ENCODE results near the gene GRIP2.
A peak's percentile ranks its signal among the peaks of the same experiment; 100 is the strongest.

The GRIP2 gene

GRCh38 chr3:14577897-14578296, 37.8 kb upstream of the GRIP2 start:
- ATAC-seq = 0 out of 3 replicates have a peak, but pooled peaks have one; percentile 15

GRCh38 chr3:14576163-14576562, 36.0 kb upstream of the GRIP2 start:
- no peak for ATAC-seq
- no peak for TF ChIP-seq BACH2 (CRISPR knock-in tag; IDR thresholded peaks at IDR 0.05; ENCODE audit: borderline replicate concordance)
- no peak for TF ChIP-seq PATZ1 (CRISPR knock-in tag; IDR thresholded peaks at IDR 0.05; ENCODE audit: borderline replicate concordance)
- TF ChIP-seq ZC3H10 (CRISPR knock-in tag; IDR thresholded peaks at IDR 0.05) = no peak
- TF ChIP-seq OSR1 (CRISPR knock-in tag; IDR thresholded peaks at IDR 0.05) = no peak

More at GRCh38 chr3:14577897-14578296, 37.8 kb upstream of the GRIP2 start:
- TF ChIP-seq ESRRG (CRISPR knock-in tag; IDR thresholded peaks at IDR 0.05) (no peak), TSHZ2 (CRISPR knock-in tag; IDR thresholded peaks at IDR 0.05) (no peak), TCF4 (CRISPR knock-in tag; IDR thresholded peaks at IDR 0.05; ENCODE audit: borderline replicate concordance) (no peak), ZFP3 (CRISPR knock-in tag; IDR thresholded peaks at IDR 0.05) (no peak), ARNTL (CRISPR knock-in tag; IDR thresholded peaks at IDR 0.05; ENCODE audit: borderline replicate concordance, low read depth) (no peak), ZNF70 (CRISPR knock-in tag; IDR thresholded peaks at IDR 0.05) (no peak)

- TF ChIP-seq ISL1 (CRISPR knock-in tag; IDR thresholded peaks at IDR 0.05) (no peak), ZNF565 (CRISPR knock-in tag; conservative IDR thresholded peaks at IDR 0.05; ENCODE audit: low read depth) (no peak), PPARA (CRISPR knock-in tag; IDR thresholded peaks at IDR 0.05; ENCODE audit: borderline replicate concordance) (no peak), TOX (CRISPR knock-in tag; IDR thresholded peaks at IDR 0.05; ENCODE audit: borderline replicate concordance) (no peak), CREB5 (CRISPR knock-in tag; IDR thresholded peaks at IDR 0.05; ENCODE audit: low read depth) (no peak), ZNF8 (CRISPR knock-in tag; IDR thresholded peaks at IDR 0.05) (no peak), ZFP30 (CRISPR knock-in tag; IDR thresholded peaks at IDR 0.05) (no peak), CSDC2 (CRISPR knock-in tag; IDR thresholded peaks at IDR 0.05) (no peak), TCF4 (CRISPR knock-in tag; IDR thresholded peaks at IDR 0.05; ENCODE audit: borderline replicate concordance) (no peak), TSHZ2 (CRISPR knock-in tag; IDR thresholded peaks at IDR 0.05) (no peak), GLIS3 (CRISPR knock-in tag; IDR thresholded peaks at IDR 0.05) (no peak), SNAI2 (CRISPR knock-in tag; IDR thresholded peaks at IDR 0.05) (no peak), OSR1 (CRISPR knock-in tag; IDR thresholded peaks at IDR 0.05) (no peak)
- TF ChIP-seq, protein P1, sequence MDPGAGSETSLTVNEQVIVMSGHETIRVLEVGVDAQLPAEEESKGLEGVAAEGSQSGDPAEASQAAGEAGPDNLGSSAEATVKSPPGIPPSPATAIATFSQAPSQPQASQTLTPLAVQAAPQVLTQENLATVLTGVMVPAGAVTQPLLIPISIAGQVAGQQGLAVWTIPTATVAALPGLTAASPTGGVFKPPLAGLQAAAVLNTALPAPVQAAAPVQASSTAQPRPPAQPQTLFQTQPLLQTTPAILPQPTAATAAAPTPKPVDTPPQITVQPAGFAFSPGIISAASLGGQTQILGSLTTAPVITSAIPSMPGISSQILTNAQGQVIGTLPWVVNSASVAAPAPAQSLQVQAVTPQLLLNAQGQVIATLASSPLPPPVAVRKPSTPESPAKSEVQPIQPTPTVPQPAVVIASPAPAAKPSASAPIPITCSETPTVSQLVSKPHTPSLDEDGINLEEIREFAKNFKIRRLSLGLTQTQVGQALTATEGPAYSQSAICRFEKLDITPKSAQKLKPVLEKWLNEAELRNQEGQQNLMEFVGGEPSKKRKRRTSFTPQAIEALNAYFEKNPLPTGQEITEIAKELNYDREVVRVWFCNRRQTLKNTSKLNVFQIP (CRISPR knock-in tag; IDR thresholded peaks at IDR 0.05; ENCODE audit: borderline replicate concordance, low read depth) = no peak
- no peak for ATAC-seq
Measured at GRCh38 chr3:14574183-14574582, 34.0 kb upstream of the GRIP2 start.
